IMR-90 (cell line): Measurements from ENCODE around the gene WDR81.

Source experiments
- BHLHE40 ChIP-seq: fragments of 150-350 bp; IDR thresholded peaks from 2 replicates; pipeline ENCODE4 v1.6.1; 2016; ENCODE audit warnings: mild to moderate bottlenecking, low read depth, low read length
- CEBPB ChIP-seq: IDR thresholded peaks from 2 replicates; pipeline ENCODE4 v1.6.1; 2012; ENCODE audit warnings: low read depth, low read length, improper control_type of control experiment
- CTCF ChIP-seq: conservative IDR thresholded peaks from 2 replicates; pipeline ENCODE4 v1.5.1; 2012; ENCODE audit warnings: mild to moderate bottlenecking, low read depth, low read length, improper control_type of control experiment
- MAFK ChIP-seq: IDR thresholded peaks from 2 replicates; pipeline ENCODE4 v1.6.1; 2012; ENCODE audit warnings: low read depth, low read length, improper control_type of control experiment
- MAZ ChIP-seq: IDR thresholded peaks from 2 replicates; pipeline ENCODE4 v1.6.1; 2012; ENCODE audit warnings: low read depth, mild to moderate bottlenecking, low read length, improper control_type of control experiment, moderate library complexity, borderline replicate concordance
- MXI1 ChIP-seq: IDR thresholded peaks from 2 replicates; pipeline ENCODE4 v1.6.1; 2012; ENCODE audit warnings: low read depth, mild to moderate bottlenecking, low read length, moderate library complexity, borderline replicate concordance
- POLR2A ChIP-seq: IDR thresholded peaks from 2 replicates; pipeline ENCODE4 v1.6.1; 2012; ENCODE audit warnings: mild to moderate bottlenecking, low read depth, low read length
- RCOR1 ChIP-seq: IDR thresholded peaks from 2 replicates; pipeline ENCODE4 v1.6.1; 2012; ENCODE audit warnings: mild to moderate bottlenecking, low read length, improper control_type of control experiment; ENCODE audit not compliant: insufficient replicate concordance
- RFX5 ChIP-seq: IDR thresholded peaks from 2 replicates; pipeline ENCODE4 v1.8.0; 2012; ENCODE audit warnings: low read depth, mild to moderate bottlenecking, low read length, moderate library complexity
- SMC3 ChIP-seq: fragments of 150-350 bp; IDR thresholded peaks from 2 replicates; pipeline ENCODE4 v1.6.1; 2016; ENCODE audit warnings: low read depth, mild to moderate bottlenecking, antibody characterized with exemption, low read length, moderate library complexity
- TF ChIP-seq, protein P1 (sequence below): fragments of 150-350 bp; IDR thresholded peaks from 2 replicates; pipeline ENCODE4 v1.6.1; 2016; ENCODE audit warnings: low read depth, mild to moderate bottlenecking, low read length, moderate library complexity, borderline replicate concordance

GRCh38 chr17:1693339-1693738, 31.2 kb upstream of the WDR81 start:
- TF ChIP-seq CTCF = no peak
- TF ChIP-seq MXI1 = no peak
- TF ChIP-seq BHLHE40 = no peak
- TF ChIP-seq RFX5 = no peak
- TF ChIP-seq POLR2A = no peak
- no peak for TF ChIP-seq MAFK
- TF ChIP-seq SMC3 = no peak
- TF ChIP-seq, protein P1, sequence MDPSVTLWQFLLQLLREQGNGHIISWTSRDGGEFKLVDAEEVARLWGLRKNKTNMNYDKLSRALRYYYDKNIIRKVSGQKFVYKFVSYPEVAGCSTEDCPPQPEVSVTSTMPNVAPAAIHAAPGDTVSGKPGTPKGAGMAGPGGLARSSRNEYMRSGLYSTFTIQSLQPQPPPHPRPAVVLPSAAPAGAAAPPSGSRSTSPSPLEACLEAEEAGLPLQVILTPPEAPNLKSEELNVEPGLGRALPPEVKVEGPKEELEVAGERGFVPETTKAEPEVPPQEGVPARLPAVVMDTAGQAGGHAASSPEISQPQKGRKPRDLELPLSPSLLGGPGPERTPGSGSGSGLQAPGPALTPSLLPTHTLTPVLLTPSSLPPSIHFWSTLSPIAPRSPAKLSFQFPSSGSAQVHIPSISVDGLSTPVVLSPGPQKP = no peak
- no peak for TF ChIP-seq MAZ
- TF ChIP-seq CEBPB = no peak
- no peak for TF ChIP-seq RCOR1
